ENCODE results near the gene DNAH1.

DNAH1 gene

GRCh38 chr3:52291508-52292181 is 24.5 kb upstream of the DNAH1 start:
- peak in 1 of 2 experiments; percentile 25 for DNase-seq

GRCh38 chr3:52292247-52293065 is 23.7 kb upstream of the DNAH1 start:
- DNase-seq: no peak

- no peak for DNase-seq
Observed at GRCh38 chr3:52293491-52294319, 22.4 kb upstream of the DNAH1 start.

GRCh38 chr3:52294320-52295150 is 21.6 kb upstream of the DNAH1 start:
- no peak for DNase-seq

- DNase-seq: no peak
Observed at GRCh38 chr3:52295671-52296208, 20.4 kb upstream of the DNAH1 start.

- no peak for DNase-seq
Observed at GRCh38 chr3:52297242-52298148, 18.6 kb upstream of the DNAH1 start.

GRCh38 chr3:52298149-52299098 is 17.7 kb upstream of the DNAH1 start:
- no peak for DNase-seq

- DNase-seq: no peak
Observed at GRCh38 chr3:52299247-52299878, 16.8 kb upstream of the DNAH1 start.

- no peak for DNase-seq
Observed at GRCh38 chr3:52299879-52300611, 16.1 kb upstream of the DNAH1 start.

GRCh38 chr3:52302426-52303145 is 13.5 kb upstream of the DNAH1 start:
- no peak for DNase-seq

GRCh38 chr3:52303811-52304210 is 12.3 kb upstream of the DNAH1 start:
- no peak for DNase-seq

- DNase-seq: no peak
Observed at GRCh38 chr3:52305926-52306325, 10.2 kb upstream of the DNAH1 start.

GRCh38 chr3:52306978-52307377 is 9.1 kb upstream of the DNAH1 start:
- DNase-seq: no peak

- no peak for DNase-seq
Observed at GRCh38 chr3:52308308-52308707, 7.8 kb upstream of the DNAH1 start.

- peak in 1 of 2 experiments; percentile 9 for DNase-seq
Observed at GRCh38 chr3:52310861-52311575, 5.1 kb upstream of the DNAH1 start.

- no peak for DNase-seq
Observed at GRCh38 chr3:52311576-52312119, 4.5 kb upstream of the DNAH1 start.

GRCh38 chr3:52313188-52313773 is 2.8 kb upstream of the DNAH1 start:
- no peak for DNase-seq

All from activated CD4-positive, alpha-beta T cell treated with anti-CD3 and anti-CD28 coated beads, Interleukin-2, amount 50 U/mL, for 4 hours (primary cell).